H1 (cell line): ENCODE results near the gene TPP2. TPM values are rescaled to one million over a fixed set of nuclear protein-coding genes. Genes with fewer than 3 reads are reported as not detected.

ENCODE experiments used
- CTCF ChIA-PET: fragments of 300-600 bp; sonication (Branson Sonifier 250); formaldehyde crosslinking; loops from one replicate; lab custom pipeline; 2021; ENCODE audit not compliant: partially characterized antibody; lab: Charles Lee
- POLR2A ChIA-PET: fragments of 300-600 bp; sonication (Branson Sonifier 250); formaldehyde crosslinking; loops from one replicate; lab custom pipeline; 2021; ENCODE audit warnings: inconsistent platforms; ENCODE audit not compliant: partially characterized antibody; lab: Charles Lee
- DNase-seq, 2 experiments: peaks; one replicate each; pipeline versions ENCODE4 v3.0.0 to v3.0.0-alpha.2; 2010 to 2022; ENCODE audit warnings: low spot score in 2 of 2, low read depth in 1 of 2, mixed read lengths in 1 of 2
- FAIRE-seq: peaks from 2 replicates; lab custom pipeline; 2011; peaks lifted over from hg19 to GRCh38; lab: Jason Lieb, UNC
- H2AFZ ChIP-seq: 2 replicates; pipeline ENCODE4 v1.8.1; 2012; ENCODE audit warnings: low read length, inconsistent platforms
- H2AK5ac ChIP-seq: 2 replicates; pipeline ENCODE4 v1.6.1; 2013; ENCODE audit warnings: low read depth, low read length
- H2BK120ac ChIP-seq: replicated peaks from 2 replicates; pipeline ENCODE3; 2013; ENCODE audit warnings: low read depth, low read length, inconsistent platforms
- H2BK12ac ChIP-seq: 2 replicates; pipeline ENCODE4 v1.6.1; 2013; ENCODE audit warnings: low read depth, low read length
- H2BK15ac ChIP-seq: 2 replicates; pipeline ENCODE4 v1.6.1; 2013; ENCODE audit warnings: low read length
- H2BK20ac ChIP-seq: 2 replicates; pipeline ENCODE4 v1.6.1; 2013; ENCODE audit warnings: low read length
- H2BK5ac ChIP-seq: 2 replicates; pipeline ENCODE4 v1.6.1; 2013; ENCODE audit warnings: low read depth, low read length
- H3K14ac ChIP-seq: 2 replicates; pipeline ENCODE4 v1.6.1; 2013; ENCODE audit warnings: inconsistent platforms; ENCODE audit not compliant: insufficient read length
- H3K18ac ChIP-seq: 2 replicates; pipeline ENCODE4 v1.6.1; 2013; ENCODE audit warnings: low read length; ENCODE audit errors: extremely low read depth
- H3K23ac ChIP-seq: 2 replicates; pipeline ENCODE4 v1.6.1; 2013; ENCODE audit warnings: inconsistent platforms; ENCODE audit not compliant: insufficient read length
- H3K23me2 ChIP-seq: 2 replicates; pipeline ENCODE4 v1.6.1; 2013; ENCODE audit warnings: low read depth, low read length
- H3K27ac ChIP-seq: 2 replicates; pipeline ENCODE4 v1.6.1; 2011; ENCODE audit warnings: low read depth, low read length, inconsistent platforms
- H3K27me3 ChIP-seq, 4 experiments: replicated peaks in 1 of 4; 1 replicate in 1 of 4; 2 replicates in 3 of 4; pipeline versions ENCODE4 v1.6.1 to v1.8.1; 2011 to 2013; ENCODE audit warnings: low read length in 3 of 4, mild to moderate bottlenecking in 3 of 4, inconsistent platforms in 2 of 4, mixed read lengths in 2 of 4, moderate library complexity in 1 of 4; ENCODE audit not compliant: control insufficient read depth in 3 of 4, insufficient read depth in 3 of 4; ENCODE audit errors: extremely low read depth in 1 of 4
- H3K36me3 ChIP-seq, 4 experiments: 2 replicates each; pipeline versions ENCODE4 v1.6.1 to v1.8.1; 2011 to 2013; ENCODE audit warnings: mild to moderate bottlenecking in 4 of 4, low read length in 3 of 4, moderate library complexity in 2 of 4, control low read depth in 1 of 4, inconsistent platforms in 1 of 4; ENCODE audit not compliant: insufficient read depth in 4 of 4, control insufficient read depth in 2 of 4
- H3K4ac ChIP-seq: replicated peaks from 2 replicates; pipeline ENCODE3; 2013; ENCODE audit warnings: low read length, low read depth, mixed read lengths, inconsistent platforms; ENCODE audit not compliant: insufficient read length
- H3K4me1 ChIP-seq, 4 experiments: replicated peaks in 1 of 4; 1 replicate in 1 of 4; 2 replicates in 3 of 4; pipeline versions ENCODE4 v1.6.1 to v1.8.1; 2011 to 2013; ENCODE audit warnings: low read length in 3 of 4, inconsistent platforms in 2 of 4, mixed read lengths in 1 of 4; ENCODE audit not compliant: insufficient read depth in 4 of 4, control insufficient read depth in 3 of 4
- H3K4me2 ChIP-seq, 2 experiments: 2 replicates each; pipeline versions ENCODE4 v1.6.1 to v1.8.1; 2011 to 2013; ENCODE audit warnings: low read depth in 2 of 2, low read length in 2 of 2, control low read depth in 1 of 2, inconsistent platforms in 1 of 2, mild to moderate bottlenecking in 1 of 2; ENCODE audit not compliant: insufficient read depth in 1 of 2
- H3K4me3 ChIP-seq, 4 experiments: fragments of 200-600, 300-600 bp in 1 of 4; sonication (generic), shearing (Covaris generic), sonication (Bioruptor Twin) in 1 of 4; 2 replicates each; pipeline versions ENCODE4 v1.5.1 to v1.8.1; 2011 to 2016; ENCODE audit warnings: low read length in 4 of 4, low read depth in 3 of 4, control low read depth in 2 of 4, inconsistent platforms in 2 of 4, mild to moderate bottlenecking in 2 of 4, mixed read lengths in 1 of 4, moderate library complexity in 1 of 4; ENCODE audit not compliant: insufficient read depth in 2 of 4; ENCODE audit errors: extremely low read depth in 1 of 4
- H3K56ac ChIP-seq: replicated peaks from 2 replicates; pipeline ENCODE3; 2013; ENCODE audit warnings: low read depth, mild to moderate bottlenecking, mixed read lengths, low read length, inconsistent platforms; ENCODE audit not compliant: insufficient read length
- H3K79me1 ChIP-seq: 2 replicates; pipeline ENCODE4 v1.6.1; 2013; ENCODE audit warnings: low read depth, low read length, control low read depth
- H3K79me2 ChIP-seq, 2 experiments: 2 replicates each; pipeline versions ENCODE4 v1.6.1 to v1.8.1; 2012 to 2013; ENCODE audit warnings: low read length in 2 of 2, mild to moderate bottlenecking in 2 of 2, inconsistent platforms in 1 of 2; ENCODE audit not compliant: insufficient read depth in 2 of 2, control insufficient read depth in 1 of 2
- H3K9ac ChIP-seq, 4 experiments: replicated peaks in 1 of 4; 1 replicate in 1 of 4; 2 replicates in 3 of 4; pipeline versions ENCODE4 v1.6.1 to v1.8.1; 2011 to 2013; ENCODE audit warnings: low read depth in 3 of 4, low read length in 3 of 4, control low read depth in 2 of 4, mild to moderate bottlenecking in 2 of 4, moderate library complexity in 2 of 4, inconsistent platforms in 1 of 4; ENCODE audit errors: extremely low read depth in 1 of 4
- H3K9me3 ChIP-seq, 2 experiments: 2 replicates each; pipeline versions ENCODE4 v1.6.1 to v1.8.1; 2012 to 2013; ENCODE audit warnings: mild to moderate bottlenecking in 2 of 2, moderate library complexity in 2 of 2, control low read depth in 1 of 2, inconsistent platforms in 1 of 2, low read depth in 1 of 2, low read length in 1 of 2, mixed read lengths in 1 of 2; ENCODE audit not compliant: insufficient read depth in 2 of 2
- H4K20me1 ChIP-seq, 2 experiments: replicated peaks in 1 of 2; 2 replicates each; pipeline versions ENCODE3 to v1.8.1; 2011 to 2013; ENCODE audit warnings: inconsistent platforms in 2 of 2, low read length in 2 of 2, mild to moderate bottlenecking in 1 of 2; ENCODE audit not compliant: insufficient read depth in 2 of 2, control insufficient read depth in 1 of 2
- H4K5ac ChIP-seq: 2 replicates; pipeline ENCODE4 v1.6.1; 2013; ENCODE audit warnings: low read length, low read depth, mixed read lengths, inconsistent platforms; ENCODE audit not compliant: insufficient read length
- H4K8ac ChIP-seq: 2 replicates; pipeline ENCODE4 v1.8.0; 2013; ENCODE audit warnings: mild to moderate bottlenecking, moderate library complexity, low read length, inconsistent platforms; ENCODE audit not compliant: insufficient read depth; ENCODE audit errors: extremely low read depth
- H4K91ac ChIP-seq: replicated peaks from 2 replicates; pipeline ENCODE3; 2013; ENCODE audit warnings: low read length, mixed read lengths, inconsistent platforms; ENCODE audit not compliant: insufficient read length
- BRCA1 ChIP-seq: IDR thresholded peaks from 2 replicates; pipeline ENCODE4 v1.6.1; 2012; ENCODE audit warnings: low read depth, low read length, improper control_type of control experiment
- CBX5 ChIP-seq: fragments of 300-800, 300-1000 bp; sonication (generic); IDR thresholded peaks from 2 replicates; pipeline ENCODE4 v1.7.1; 2016; ENCODE audit warnings: antibody characterized with exemption, low read length, low read depth
- EZH2 ChIP-seq: fragments of 200-600 bp; sonication (generic); IDR thresholded peaks from 2 replicates; pipeline ENCODE4 v1.7.1; 2012; ENCODE audit warnings: low read depth, mild to moderate bottlenecking, moderate library complexity, low read length, inconsistent platforms; ENCODE audit not compliant: severe bottlenecking
- RBBP5 ChIP-seq: IDR thresholded peaks from 2 replicates; pipeline ENCODE4 v1.7.1; 2012; ENCODE audit warnings: low read depth, mild to moderate bottlenecking, inconsistent platforms, low read length, moderate library complexity, borderline replicate concordance
- RXRA ChIP-seq: IDR thresholded peaks from 2 replicates; pipeline ENCODE4 v1.6.1; 2011; ENCODE audit warnings: low read depth, mild to moderate bottlenecking, low read length, moderate library complexity; ENCODE audit not compliant: insufficient read depth
- WGBS, 2 experiments: shearing (Covaris generic) in 1 of 2; methylation state at CpG; one replicate each; pipeline versions ENCODE4 v1.1.6 to v1.1.7; 2013 to 2015; ENCODE audit warnings: low lambda C conversion rate in 2 of 2, mixed read lengths in 2 of 2, inconsistent platforms in 1 of 2, low coverage in 1 of 2, missing lambda C conversion rate in 1 of 2; ENCODE audit not compliant: insufficient replicate concordance in 2 of 2, insufficient coverage in 1 of 2, insufficient read length in 1 of 2; ENCODE audit errors: extremely low coverage in 1 of 2, missing lambda C conversion rate in 1 of 2; 5-methylcytosine and 5-hydroxymethylcytosine counted together
- polyA plus RNA-seq, 7 experiments: library from polyadenylated mRNA; depleted of rRNA in 3 of 7; stranded (reverse) in 5 of 7; unstranded in 2 of 7; fragments of >200 nt in 5 of 7; fragments of 200-250 nt in 2 of 7; gene quantifications; 1 replicate in 5 of 7; 2 replicates in 1 of 7; 4 replicates in 1 of 7; pipeline versions ENCODE4 v1.2.1 to v1.2.3, GENCODE V29; 2011 to 2013; ENCODE audit warnings: missing spikeins in 2 of 7, mixed read lengths in 2 of 7
- total RNA-seq: library from RNA; stranded (reverse); fragmentation: NEBNext Ultra II Directional; extraction: Animal tissue kit (Norgen Biotek cat#: 25700); gene quantifications from 2 replicates; pipeline ENCODE4 v1.2.1, GENCODE V29; 2021

Gene TPP2
- total and polyA plus RNA-seq, 2 of the 8 experiments (the other 6 are each of a cell fraction or from before 2014, with no cell fraction given): 15.9 to 85.7 TPM

GRCh38 chr13:102572323-102572722, 24.5 kb upstream of the TPP2 start:
- ChIA-PET CTCF (interaction anchor here (0.9 to 3.2 kb wide), 9 partner anchors 8 to 274 kb away, joined by 3 to 16 read pairs (median 5); no protein-coding TSS in a partner anchor), POLR2A (no interaction called here)
- H3K23me2 ChIP-seq: no peaks in the 10 kb centered on the region

More at GRCh38 chr13:102572323-102572722, 24.5 kb upstream of the TPP2 start:
- no peaks in the 10 kb centered on the region for H3K4me1 ChIP-seq
- no peak overlapping the region for H3K4ac ChIP-seq
- no peaks in the 10 kb centered on the region for H3K79me2 ChIP-seq
- no peak overlapping the region for H2BK15ac ChIP-seq
- H2BK120ac ChIP-seq: no peak overlapping the region
- H3K36me3 ChIP-seq: no peaks in the 10 kb centered on the region
- no peak overlapping the region for H2AK5ac ChIP-seq
- FAIRE-seq (no peak), DNase-seq (no peak)
- no peak overlapping the region for H3K4me3 ChIP-seq
- no peak overlapping the region for H3K23ac ChIP-seq
- no peaks in the 10 kb centered on the region for H3K79me1 ChIP-seq
- no peaks in the 10 kb centered on the region for H4K20me1 ChIP-seq
- no peak overlapping the region for H4K91ac ChIP-seq
- no peak overlapping the region for H2BK5ac ChIP-seq
- H3K9ac ChIP-seq: no peak overlapping the region
- no peak overlapping the region for H2BK20ac ChIP-seq
- H3K4me2 ChIP-seq: no peak overlapping the region
- no peak overlapping the region for H3K14ac ChIP-seq
- 81% methylated on average over 6 of the region's 6 CpGs; no CpG with 5 or more reads in 1 of the 2 experiments for WGBS, 2 experiments
- H3K18ac ChIP-seq: no peak overlapping the region
- no peak overlapping the region for H3K56ac ChIP-seq
- no peak overlapping the region for H2AFZ ChIP-seq
- no peak overlapping the region for H4K8ac ChIP-seq
- TF ChIP-seq RBBP5 (no peak), RXRA (no peak), CBX5 (no peak), EZH2 (no peak), BRCA1 (no peak)
- H3K27ac ChIP-seq: no peak overlapping the region
- H3K9me3 ChIP-seq: no peaks in the 10 kb centered on the region
- H3K27me3 ChIP-seq: peaks cover 0 to 1% (median 0%) of the 10 kb centered on the region in 4 experiments; a peak in 1 of 7 replicates
- H4K5ac ChIP-seq: no peak overlapping the region
- no peak overlapping the region for H2BK12ac ChIP-seq
